Right lobe of liver (tissue), 6 donors: Measurements from ENCODE around the gene POLR2I. TPM values are rescaled to one million over a fixed set of nuclear protein-coding genes. Genes with fewer than 3 reads are reported as not detected.

Source experiments
- ATAC-seq, 4 donors: fragments of 200-7000 bp; cut with Tn5 transposase; one replicate each; pipeline ENCODE4 v1.9.1; 2020; ENCODE audit warnings: mild to moderate bottlenecking in 4 of 4, moderate library complexity in 4 of 4
- DNase-seq, 3 donors: peaks; one replicate each; pipeline ENCODE4 v3.0.0-alpha.2; 2020
- H3K27ac ChIP-seq, 3 donors: fragments of 200-600 bp; one replicate each; pipeline ENCODE4 v1.8.0; 2022
- H3K27me3 ChIP-seq, 2 donors: fragments of 200-600 bp; one replicate each; pipeline ENCODE4 v1.8.0; 2022
- H3K36me3 ChIP-seq, 4 donors: fragments of 200-600 bp; sonication (generic) in 1 of 4; one replicate each; pipeline versions ENCODE4 v1.5.1 to v1.8.0; 2017 to 2022; ENCODE audit warnings: control low read depth in 1 of 4
- H3K4me1 ChIP-seq, 4 donors: fragments of 200-600 bp; sonication (generic) in 1 of 4; one replicate each; pipeline versions ENCODE4 v1.5.1 to v1.8.0; 2017 to 2022; ENCODE audit warnings: control low read depth in 1 of 4
- H3K4me3 ChIP-seq, 3 donors: fragments of 200-600 bp; one replicate each; pipeline ENCODE4 v1.8.0; 2022
- H3K9me3 ChIP-seq, 4 donors: fragments of 200-600 bp; sonication (generic) in 1 of 4; one replicate each; pipeline versions ENCODE4 v1.5.1 to v1.8.0; 2017 to 2022; ENCODE audit warnings: control low read depth in 1 of 4
- CTCF ChIP-seq, 4 donors: fragments of 200-600 bp in 3 of 4; fragments of 450-650 bp in 1 of 4; IDR thresholded peaks; one replicate each; pipeline versions ENCODE4 v1.5.1 to v1.8.0; 2016 to 2022; ENCODE audit warnings: antibody characterized with exemption in 4 of 4, mild to moderate bottlenecking in 2 of 4
- POLR2A ChIP-seq: fragments of 450-650 bp; IDR thresholded peaks from one replicate; pipeline ENCODE4 v1.6.1; 2017; ENCODE audit warnings: antibody characterized with exemption, mild to moderate bottlenecking
- WGBS: methylation state at CpG from one replicate; pipeline ENCODE4 v1.1.6; 2018; ENCODE audit warnings: low coverage, low lambda C conversion rate; ENCODE audit not compliant: insufficient coverage; ENCODE audit errors: missing lambda C conversion rate; 5-methylcytosine and 5-hydroxymethylcytosine counted together
- intact Hi-C, 2 donors: fragments of 100-400 bp; cut with DNase I; formaldehyde crosslinking; loops; one replicate each; pipeline versions ENCODE4 v1.11.2 to v1.14.1; 2022
- total RNA-seq, 6 experiments: library from RNA; depleted of rRNA in 2 of 6; stranded (reverse); fragments of >200 nt in 2 of 6; fragmentation: NEBNext Ultra II Directional in 3 of 6; extraction: Animal tissue kit (Norgen Biotek cat#: 25700) in 3 of 6; gene quantifications; one replicate each; pipeline versions ENCODE4 v1.1.0 to v1.2.4, GENCODE V29; 2016 to 2023
- donor health status: DM: no; HTN: yes; CAD: no.
- donor health status: DM: no; HTN: no; CAD: no.
- donor health status: DM: no; HTN: no; CAD: no.
- donor health status: DM: no; HTN: yes; CAD: no.
- donor health status: DM: no; HTN: yes; CAD: no.

The POLR2I gene
- total RNA-seq, 6 experiments from 2014 or later, result 27.3 to 34.4 (median 29.9) TPM

- 95% methylated on average over 4 of the region's 13 CpGs for WGBS
- Histone ChIP-seq H3K27me3 (no peaks in the 10 kb centered on the region), H3K36me3 (peaks cover 0 to 53% (median 28%) of the 10 kb centered on the region in 4 donors), H3K27ac (no peak overlapping the region), H3K4me1 (no peaks in the 10 kb centered on the region), H3K9me3 (no peaks in the 10 kb centered on the region), H3K4me3 (no peak overlapping the region)
- DNase-seq (no peak), ATAC-seq (no peak)
- TF ChIP-seq POLR2A, result no peak
- no peak for TF ChIP-seq CTCF (IDR thresholded peaks at IDR 0.05)
- intact Hi-C loops, result no loop called here
These were observed 35.2 kb upstream of the POLR2I start for GRCh38 chr19:36149673-36150406.

GRCh38 chr19:36144624-36145023, 29.9 kb upstream of the POLR2I start:
- Histone ChIP-seq H3K4me1 (peaks cover 0 to 6% (median 0%) of the 10 kb centered on the region in 4 donors), H3K9me3 (no peaks in the 10 kb centered on the region), H3K27ac (no peak overlapping the region), H3K36me3 (peaks cover 0 to 69% (median 41%) of the 10 kb centered on the region in 4 donors), H3K27me3 (no peaks in the 10 kb centered on the region), H3K4me3 (no peak overlapping the region)
- 100% methylated on average over 6 of the region's 6 CpGs for WGBS
- ATAC-seq (no peak), DNase-seq (no peak)
- intact Hi-C loops, result no loop called here
- TF ChIP-seq POLR2A (no peak), CTCF (IDR thresholded peaks at IDR 0.05) (no peak)

- Histone ChIP-seq H3K27ac (no peak overlapping the region), H3K36me3 (peaks cover 0 to 50% (median 31%) of the 10 kb centered on the region in 4 donors), H3K27me3 (no peaks in the 10 kb centered on the region), H3K4me3 (no peak overlapping the region), H3K9me3 (no peaks in the 10 kb centered on the region), H3K4me1 (peaks cover 0 to 12% (median 0%) of the 10 kb centered on the region in 4 donors)
- ATAC-seq (no peak), DNase-seq (no peak)
- intact Hi-C loops, result no loop called here
- 93% methylated on average over 3 of the region's 9 CpGs for WGBS
- TF ChIP-seq POLR2A (no peak), CTCF (IDR thresholded peaks at IDR 0.05) (no peak)
These were observed 27.8 kb upstream of the POLR2I start for GRCh38 chr19:36142496-36142895.

GRCh38 chr19:36142046-36142445, 27.4 kb upstream of the POLR2I start:
- no peak for DNase-seq

More at GRCh38 chr19:36142046-36142445, 27.4 kb upstream of the POLR2I start:
- Histone ChIP-seq H3K4me3 (no peak overlapping the region), H3K27me3 (no peaks in the 10 kb centered on the region), H3K36me3 (peaks cover 0 to 46% (median 29%) of the 10 kb centered on the region in 4 donors), H3K9me3 (no peaks in the 10 kb centered on the region), H3K27ac (no peak overlapping the region), H3K4me1 (peaks cover 0 to 17% (median 0%) of the 10 kb centered on the region in 4 donors)
- intact Hi-C loops, result no loop called here
- 94% methylated on average over 3 of the region's 14 CpGs for WGBS
- no peak for ATAC-seq
- TF ChIP-seq CTCF (IDR thresholded peaks at IDR 0.05), result no peak
- TF ChIP-seq POLR2A, result no peak
